GM12878 (cell line): ENCODE results near the gene RAP1GAP2. TPM values are rescaled to one million over a fixed set of nuclear protein-coding genes. Genes with fewer than 3 reads are reported as not detected.

Source experiments
- ATAC-seq: fragments of 200-7000 bp; cut with Tn5 transposase; 3 replicates; pipeline ENCODE4 v1.9.1; 2020; ENCODE audit warnings: mild to moderate bottlenecking, moderate library complexity
- BruUV-seq: library from RNA; stranded (reverse); fragments of 400-500 nt; replicated peaks from 2 replicates; lab custom pipeline; 2021; lab: Mats Ljungman, UMichigan
- CTCF ChIA-PET: fragments of 300-600 bp; sonication (Branson Sonifier 250); formaldehyde crosslinking; extraction: SDS; loops from one replicate; lab custom pipeline; 2021; ENCODE audit warnings: inconsistent platforms; lab: Yijun Ruan, JAX
- POLR2A ChIA-PET: fragments of 350-600 bp; formaldehyde crosslinking; extraction: SDS; loops from one replicate; lab custom pipeline; 2021; ENCODE audit warnings: inconsistent platforms; lab: Charles Lee
- RAD21 ChIA-PET: fragments of 300-600 bp; sonication (Branson Sonifier 250); formaldehyde crosslinking; loops from one replicate; lab custom pipeline; 2023; ENCODE audit warnings: antibody characterized with exemption; ENCODE audit not compliant: unreplicated experiment; lab: Charles Lee
- SMC1A ChIA-PET: fragments of 300-600 bp; sonication (Branson Sonifier 250); formaldehyde crosslinking; loops from one replicate; lab custom pipeline; 2023; ENCODE audit not compliant: unreplicated experiment, uncharacterized antibody; lab: Charles Lee
- DNase-seq: peaks from one replicate; pipeline ENCODE4 v3.0.0-alpha.2; 2011; ENCODE audit warnings: low read depth, low spot score
- FAIRE-seq: peaks from 3 replicates; lab custom pipeline; 2011; peaks lifted over from hg19 to GRCh38; lab: Jason Lieb, UNC
- H2AFZ ChIP-seq: 2 replicates; pipeline ENCODE4 v1.6.0; 2011; ENCODE audit warnings: low read depth, low read length, control low read depth; ENCODE audit not compliant: control insufficient read depth
- H3K27ac ChIP-seq: 2 replicates; pipeline ENCODE4 v1.5.1; 2011; ENCODE audit warnings: control low read depth; ENCODE audit not compliant: control insufficient read depth, insufficient read depth
- H3K27me3 ChIP-seq, 2 experiments: replicated peaks in 1 of 2; 2 replicates each; pipeline versions ENCODE4 v1.6.0 to v1.6.1; 2011; ENCODE audit warnings: low read length in 1 of 2; ENCODE audit not compliant: control insufficient read depth in 2 of 2, insufficient read depth in 2 of 2
- H3K36me3 ChIP-seq, 2 experiments: 2 replicates each; pipeline ENCODE4 v1.5.1; 2011; ENCODE audit warnings: low read length in 1 of 2; ENCODE audit not compliant: control insufficient read depth in 2 of 2, insufficient read depth in 2 of 2
- H3K4me1 ChIP-seq: 2 replicates; pipeline ENCODE4 v1.6.1; 2011; ENCODE audit warnings: mild to moderate bottlenecking, low read length, moderate library complexity, mixed read lengths; ENCODE audit not compliant: control insufficient read depth, insufficient read depth
- H3K4me2 ChIP-seq: 2 replicates; pipeline ENCODE4 v1.6.0; 2011; ENCODE audit warnings: control low read depth; ENCODE audit not compliant: control insufficient read depth, insufficient read depth
- H3K4me3 ChIP-seq: fragments of 200-600 bp; sonication (generic); 2 replicates; pipeline ENCODE4 v1.5.1; 2016
- H3K79me2 ChIP-seq: 2 replicates; pipeline ENCODE4 v1.6.0; 2011; ENCODE audit warnings: low read length; ENCODE audit not compliant: control insufficient read depth, insufficient read depth
- H3K9ac ChIP-seq: 2 replicates; pipeline ENCODE4 v1.8.0; 2011; ENCODE audit warnings: low read length, control low read depth, mixed read lengths; ENCODE audit not compliant: control insufficient read depth, insufficient read depth
- H3K9me3 ChIP-seq: replicated peaks from 3 replicates; pipeline ENCODE4 v1.5.1; 2011; ENCODE audit warnings: mild to moderate bottlenecking, low read length; ENCODE audit not compliant: control insufficient read depth, insufficient read depth
- H4K20me1 ChIP-seq: 2 replicates; pipeline ENCODE4 v1.6.0; 2011; ENCODE audit not compliant: control insufficient read depth, insufficient read depth
- HDGF ChIP-seq: fragments of 450-650 bp; IDR thresholded peaks from 2 replicates; pipeline ENCODE4 v1.6.1; 2016; ENCODE audit warnings: antibody characterized with exemption
- NR2C2 ChIP-seq: IDR thresholded peaks from 2 replicates; pipeline ENCODE4 v1.6.1; 2011; ENCODE audit warnings: borderline replicate concordance, low read depth; ENCODE audit not compliant: control insufficient read depth, insufficient read length
- TARDBP ChIP-seq: IDR thresholded peaks from 2 replicates; pipeline ENCODE4 v1.6.1; 2016; ENCODE audit warnings: borderline replicate concordance
- WGBS: methylation state at CpG from one replicate; pipeline ENCODE4 v1.1.6; 2016; ENCODE audit warnings: low lambda C conversion rate; ENCODE audit not compliant: insufficient replicate concordance, insufficient coverage; ENCODE audit errors: missing lambda C conversion rate; 5-methylcytosine and 5-hydroxymethylcytosine counted together
- in situ Hi-C: fragments of 300-500 bp; cut with MboI; formaldehyde crosslinking; loops from 9 replicates; pipeline ENCODE4 v1.14.3; 2018; ENCODE audit warnings: mixed read lengths
- intact Hi-C: fragments of 100-400 bp; cut with micrococcal nuclease; formaldehyde crosslinking; loops from one replicate; pipeline ENCODE4 v1.14.2; 2022; ENCODE audit not compliant: unreplicated experiment
- polyA plus RNA-seq, 11 experiments: library from polyadenylated mRNA; depleted of rRNA in 4 of 11; unstranded in 6 of 11; stranded (reverse) in 5 of 11; fragments of >200 nt; fragmentation: Nextera tagmentation in 4 of 11; fragmentation: Illumina TruSeq in 1 of 11; extraction: Ambion mirVana in 4 of 11; extraction: Trizol in 1 of 11; gene quantifications; 1 replicate in 1 of 11; 2 replicates in 10 of 11; pipeline versions ENCODE4 v1.2.1 to v1.2.3, GENCODE V29; 2011 to 2016; ENCODE audit warnings: inconsistent platforms in 2 of 11, missing spikeins in 2 of 11, low read depth in 1 of 11
- total RNA-seq, 4 experiments: library from RNA; depleted of rRNA in 3 of 4; stranded (reverse); fragments of >200 nt in 3 of 4; fragmentation: Illumina TruSeq in 1 of 4; extraction: Trizol in 1 of 4; gene quantifications; 2 replicates each; pipeline versions ENCODE4 v1.2.1 to v1.2.3, GENCODE V29; 2013 to 2021
- TF ChIP-seq, protein P1 (sequence below): fragments of 450-650 bp; IDR thresholded peaks from 2 replicates; pipeline ENCODE4 v1.6.1; 2017; ENCODE audit warnings: mild to moderate bottlenecking, low read depth, inconsistent platforms; ENCODE audit not compliant: poor library complexity, severe bottlenecking
- TF ChIP-seq, protein P2 (sequence below): IDR thresholded peaks from 2 replicates; pipeline ENCODE4 v1.6.1; 2012; ENCODE audit warnings: low read depth, low read length, improper control_type of control experiment

The RAP1GAP2 gene
- total and polyA plus RNA-seq, 10 of the 15 experiments (the other 5 are each of a cell fraction or from before 2014, with no cell fraction given) = 0.03 to 0.95 (median 0.49) TPM; not detected in 2

DNA sequence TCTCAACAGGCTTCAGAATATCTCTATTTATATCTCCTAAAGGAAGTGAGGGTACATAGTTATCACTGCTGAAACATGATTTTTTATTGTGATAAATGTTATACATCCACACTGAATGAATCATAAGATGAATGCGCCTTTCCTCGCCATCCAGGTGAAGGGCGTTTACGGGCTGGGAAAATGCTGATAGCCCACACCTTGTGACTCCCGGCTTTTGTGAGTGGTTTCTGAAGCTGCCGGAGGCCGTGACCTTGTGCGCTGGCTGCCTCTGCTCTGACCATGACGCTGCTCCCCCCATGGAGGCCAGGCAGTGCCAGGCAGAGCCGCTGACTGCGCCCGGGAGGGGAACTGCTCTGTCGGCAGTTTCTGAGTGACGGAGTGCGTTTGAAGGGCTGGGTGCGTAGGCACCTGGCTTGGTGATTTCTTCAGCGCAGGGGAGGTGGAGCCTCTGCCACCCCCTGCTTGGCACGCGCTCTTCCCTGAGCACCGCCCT, 97.2 kb downstream of the RAP1GAP2 start:
- TF ChIP-seq TARDBP = no peak
- no peak for TF ChIP-seq HDGF
- no peak for TF ChIP-seq NR2C2
- TF ChIP-seq, protein P1, sequence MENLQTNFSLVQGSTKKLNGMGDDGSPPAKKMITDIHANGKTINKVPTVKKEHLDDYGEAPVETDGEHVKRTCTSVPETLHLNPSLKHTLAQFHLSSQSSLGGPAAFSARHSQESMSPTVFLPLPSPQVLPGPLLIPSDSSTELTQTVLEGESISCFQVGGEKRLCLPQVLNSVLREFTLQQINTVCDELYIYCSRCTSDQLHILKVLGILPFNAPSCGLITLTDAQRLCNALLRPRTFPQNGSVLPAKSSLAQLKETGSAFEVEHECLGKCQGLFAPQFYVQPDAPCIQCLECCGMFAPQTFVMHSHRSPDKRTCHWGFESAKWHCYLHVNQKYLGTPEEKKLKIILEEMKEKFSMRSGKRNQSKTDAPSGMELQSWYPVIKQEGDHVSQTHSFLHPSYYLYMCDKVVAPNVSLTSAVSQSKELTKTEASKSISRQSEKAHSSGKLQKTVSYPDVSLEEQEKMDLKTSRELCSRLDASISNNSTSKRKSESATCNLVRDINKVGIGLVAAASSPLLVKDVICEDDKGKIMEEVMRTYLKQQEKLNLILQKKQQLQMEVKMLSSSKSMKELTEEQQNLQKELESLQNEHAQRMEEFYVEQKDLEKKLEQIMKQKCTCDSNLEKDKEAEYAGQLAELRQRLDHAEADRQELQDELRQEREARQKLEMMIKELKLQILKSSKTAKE = no peak
- TF ChIP-seq, protein P2, sequence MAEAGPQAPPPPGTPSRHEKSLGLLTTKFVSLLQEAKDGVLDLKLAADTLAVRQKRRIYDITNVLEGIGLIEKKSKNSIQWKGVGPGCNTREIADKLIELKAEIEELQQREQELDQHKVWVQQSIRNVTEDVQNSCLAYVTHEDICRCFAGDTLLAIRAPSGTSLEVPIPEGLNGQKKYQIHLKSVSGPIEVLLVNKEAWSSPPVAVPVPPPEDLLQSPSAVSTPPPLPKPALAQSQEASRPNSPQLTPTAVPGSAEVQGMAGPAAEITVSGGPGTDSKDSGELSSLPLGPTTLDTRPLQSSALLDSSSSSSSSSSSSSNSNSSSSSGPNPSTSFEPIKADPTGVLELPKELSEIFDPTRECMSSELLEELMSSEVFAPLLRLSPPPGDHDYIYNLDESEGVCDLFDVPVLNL = no peak
- in situ Hi-C loops = no loop called here
- WGBS = 80% methylated on average over 20 of the region's 20 CpGs
- Histone ChIP-seq H3K9ac (no peak overlapping the region), H3K79me2 (no peaks in the 10 kb centered on the region), H3K4me1 (no peaks in the 10 kb centered on the region), H3K36me3 (no peaks in the 10 kb centered on the region), H3K27me3 (no peaks in the 10 kb centered on the region), H3K9me3 (no peaks in the 10 kb centered on the region), H3K4me3 (no peak overlapping the region), H2AFZ (no peak overlapping the region), H3K4me2 (no peak overlapping the region), H3K27ac (no peak overlapping the region), H4K20me1 (no peaks in the 10 kb centered on the region)
- FAIRE-seq (no peak), DNase-seq (no peak), ATAC-seq (no peak)
- no TSS peak for BruUV-seq
- CTCF ChIA-PET = no interaction called here
- intact Hi-C loops = no loop called here
- POLR2A ChIA-PET = no interaction called here
- SMC1A ChIA-PET = no interaction called here
- RAD21 ChIA-PET = no interaction called here
